ENCODE results near the gene RAI1.

DNA sequence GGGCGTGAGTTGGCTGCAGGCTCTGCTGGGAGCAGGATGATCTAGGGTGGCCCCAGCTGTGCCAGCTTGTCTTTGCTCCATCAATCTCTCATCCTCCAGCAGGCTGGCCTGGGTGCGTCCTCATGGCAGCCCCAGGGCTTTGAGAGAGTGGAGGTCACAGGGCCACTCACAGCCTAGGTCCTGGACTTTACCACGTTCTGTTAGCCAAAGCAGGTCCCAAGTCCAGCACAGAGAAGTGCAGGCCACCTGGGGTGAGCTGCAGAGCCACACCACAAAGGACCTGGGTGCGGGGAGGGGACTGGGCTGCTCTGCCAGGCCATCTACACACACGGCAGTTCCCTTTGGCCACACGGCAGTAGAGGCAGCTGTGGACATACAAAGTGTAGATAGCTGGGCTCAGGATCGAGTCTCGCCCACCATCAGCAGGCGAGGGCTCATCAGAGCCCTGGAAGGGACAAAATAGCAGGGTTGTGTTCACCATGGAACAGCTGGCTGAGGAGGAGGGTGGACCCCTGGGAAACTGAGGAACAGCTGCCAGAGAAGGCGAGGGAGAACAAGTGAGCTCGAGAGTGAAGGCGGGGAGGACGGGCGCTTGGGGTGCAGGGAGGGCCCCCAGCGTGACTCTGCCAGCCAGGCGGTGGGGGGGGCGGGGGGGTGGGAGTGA is 125.5 kb downstream of the RAI1 start:
- TF ChIP-seq, protein P1, sequence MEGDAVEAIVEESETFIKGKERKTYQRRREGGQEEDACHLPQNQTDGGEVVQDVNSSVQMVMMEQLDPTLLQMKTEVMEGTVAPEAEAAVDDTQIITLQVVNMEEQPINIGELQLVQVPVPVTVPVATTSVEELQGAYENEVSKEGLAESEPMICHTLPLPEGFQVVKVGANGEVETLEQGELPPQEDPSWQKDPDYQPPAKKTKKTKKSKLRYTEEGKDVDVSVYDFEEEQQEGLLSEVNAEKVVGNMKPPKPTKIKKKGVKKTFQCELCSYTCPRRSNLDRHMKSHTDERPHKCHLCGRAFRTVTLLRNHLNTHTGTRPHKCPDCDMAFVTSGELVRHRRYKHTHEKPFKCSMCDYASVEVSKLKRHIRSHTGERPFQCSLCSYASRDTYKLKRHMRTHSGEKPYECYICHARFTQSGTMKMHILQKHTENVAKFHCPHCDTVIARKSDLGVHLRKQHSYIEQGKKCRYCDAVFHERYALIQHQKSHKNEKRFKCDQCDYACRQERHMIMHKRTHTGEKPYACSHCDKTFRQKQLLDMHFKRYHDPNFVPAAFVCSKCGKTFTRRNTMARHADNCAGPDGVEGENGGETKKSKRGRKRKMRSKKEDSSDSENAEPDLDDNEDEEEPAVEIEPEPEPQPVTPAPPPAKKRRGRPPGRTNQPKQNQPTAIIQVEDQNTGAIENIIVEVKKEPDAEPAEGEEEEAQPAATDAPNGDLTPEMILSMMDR (IDR thresholded peaks at IDR 0.05), result no peak
- TF ChIP-seq POLR2A (IDR thresholded peaks at IDR 0.05), result no peak

Data from lower leg skin (tissue), 3 donors.